ENCODE data around the gene RHOT2.
A peak's percentile ranks its signal among the peaks of the same experiment; 100 is the strongest.

The RHOT2 gene

DNA sequence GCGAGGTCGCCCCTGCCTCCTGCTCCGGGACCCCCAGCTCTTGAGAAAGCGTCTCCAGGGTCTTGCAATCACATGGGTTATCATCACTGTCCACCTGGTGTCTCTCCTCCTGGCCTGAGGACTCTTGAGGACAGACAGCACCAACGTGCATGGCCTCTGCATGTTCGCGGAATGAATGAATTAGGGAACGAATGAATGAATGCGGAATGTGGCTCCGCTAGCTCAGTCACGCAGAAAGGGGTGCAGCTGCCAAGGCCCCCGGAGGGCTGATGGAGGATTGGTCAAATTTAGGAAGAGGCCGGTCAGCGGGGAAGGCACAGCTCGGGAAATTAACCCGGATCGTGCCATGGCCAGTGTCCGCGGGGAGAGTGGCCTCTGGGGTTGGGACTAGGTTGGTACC lies 34.4 kb downstream of the RHOT2 start:
- DNase-seq = no peak

DNA sequence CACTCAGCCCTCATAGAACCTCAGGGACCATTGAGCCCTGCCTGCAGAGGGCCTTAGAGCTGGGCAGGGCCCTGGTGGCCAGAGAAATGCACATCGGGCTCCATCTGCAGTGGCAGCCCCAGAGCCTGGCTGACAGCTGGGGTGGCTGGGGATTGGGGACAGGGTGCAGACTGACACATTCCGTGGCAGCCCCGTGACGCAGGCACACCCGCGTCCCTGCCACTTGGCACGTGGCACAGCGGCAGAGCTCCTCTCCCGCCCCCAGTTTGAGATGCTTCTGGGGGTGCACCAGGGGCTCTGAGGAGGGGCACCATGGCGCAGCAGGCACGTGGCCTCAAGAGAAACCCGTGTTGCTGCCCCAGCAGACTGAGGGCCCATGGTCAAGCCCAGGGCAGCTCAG lies 35.5 kb downstream of the RHOT2 start:
- no peak for DNase-seq

DNA sequence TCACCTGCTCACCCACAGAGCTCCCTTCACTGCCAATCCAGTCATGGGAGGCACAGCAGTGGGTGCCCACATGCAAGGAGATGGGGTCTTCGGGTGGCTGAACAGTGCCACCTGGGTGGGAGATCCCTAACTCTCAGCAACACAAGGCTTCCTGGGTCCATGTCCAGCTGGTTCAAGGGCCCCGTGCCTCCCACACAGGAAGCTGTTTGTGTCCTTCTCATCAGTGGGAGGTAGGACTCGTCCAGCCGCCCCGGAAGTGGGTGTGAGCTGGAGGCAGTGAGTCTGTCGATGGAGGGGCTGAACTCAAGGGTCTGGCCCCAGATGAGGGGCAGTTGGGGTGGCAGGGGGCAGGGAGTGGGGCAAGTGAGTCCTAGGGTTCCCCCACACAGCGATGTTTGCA lies 36.1 kb downstream of the RHOT2 start:
- no peak for DNase-seq

DNA sequence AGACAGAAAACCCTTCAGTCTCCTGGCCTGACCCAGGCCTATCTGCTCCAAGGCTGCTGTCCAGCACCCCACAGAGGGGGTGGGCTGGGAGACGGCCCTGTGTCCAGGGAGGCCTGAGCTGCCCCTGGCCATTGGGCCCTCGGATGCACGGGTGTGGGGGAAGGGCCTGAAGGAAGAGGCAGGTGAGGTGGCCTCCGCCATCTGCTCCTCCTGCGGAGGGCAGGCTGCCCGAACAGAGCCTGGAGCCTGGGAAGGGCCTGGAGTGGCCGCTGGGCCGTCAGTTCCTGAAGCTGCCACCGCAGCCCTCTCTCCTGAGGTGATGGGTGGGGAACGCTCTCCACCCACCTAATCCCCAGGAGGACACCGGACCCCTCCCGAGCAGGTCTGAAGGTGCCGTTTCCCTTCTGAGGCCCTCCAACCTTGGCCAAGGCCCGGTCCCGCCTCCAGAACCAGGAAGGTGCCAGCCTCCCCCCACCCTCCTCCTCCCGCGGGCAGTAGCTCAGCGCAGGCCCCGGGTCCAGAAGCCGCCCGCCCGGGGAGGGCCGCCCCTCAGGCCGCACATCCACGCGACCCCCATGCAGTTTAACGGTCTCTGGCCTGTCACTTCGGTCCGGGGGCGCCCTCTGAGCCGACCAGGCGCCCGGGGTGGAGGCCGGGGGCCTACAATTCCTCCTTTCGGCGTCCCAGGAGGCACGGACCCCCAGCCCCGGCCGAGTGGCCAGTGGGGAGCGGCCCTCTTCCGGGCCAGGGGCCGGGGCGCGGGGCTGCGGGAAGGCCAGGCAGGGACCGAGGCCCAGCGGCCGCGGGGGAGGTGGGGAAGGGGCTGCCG lies 36.8 kb downstream of the RHOT2 start:
- no peak for DNase-seq

DNA sequence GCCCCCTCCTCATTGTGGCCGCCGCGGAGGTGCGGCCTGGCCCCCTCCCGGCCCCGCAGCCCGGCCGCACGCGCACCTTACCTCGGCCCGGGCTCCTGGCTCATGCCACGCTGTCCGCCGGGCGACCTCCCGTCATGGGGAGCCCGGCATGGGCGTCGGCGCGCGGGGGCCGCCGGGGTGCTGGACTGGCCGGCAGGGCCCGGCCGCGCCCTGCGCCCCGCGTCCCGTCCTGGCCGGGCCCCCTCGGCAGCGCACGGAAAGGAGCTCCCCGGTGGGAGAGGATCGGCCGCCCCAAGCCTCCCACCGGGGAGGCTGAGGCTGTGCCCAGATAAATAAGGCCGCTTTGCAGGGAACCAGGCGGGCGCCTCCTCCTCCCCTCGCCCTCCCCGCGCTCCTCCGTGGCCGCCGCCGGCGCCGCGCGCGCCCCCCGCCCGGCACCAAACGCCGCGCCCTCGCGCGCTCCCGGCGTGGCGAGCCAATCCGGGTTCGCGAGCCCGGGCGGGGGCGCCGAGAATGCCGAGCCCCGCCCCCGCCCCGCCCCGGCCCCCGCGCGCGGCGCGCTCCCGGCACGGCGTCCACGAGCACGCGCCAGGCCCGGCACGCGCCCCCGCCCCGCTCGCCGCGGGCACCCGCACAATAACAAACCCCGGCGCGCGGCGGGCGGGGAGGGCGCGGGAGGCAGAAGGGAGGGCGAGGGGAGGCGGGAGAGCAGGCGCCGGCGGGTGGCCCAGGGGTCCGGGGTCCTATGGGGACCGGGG lies 37.7 kb downstream of the RHOT2 start, which contains the start of gene FBXL16:
FBXL16 (minus strand) TSS at position 371 of the 758 bp plus-strand sequence. CDS start 8,396 bp downstream, outside the sequence.
- no peak for DNase-seq

DNA sequence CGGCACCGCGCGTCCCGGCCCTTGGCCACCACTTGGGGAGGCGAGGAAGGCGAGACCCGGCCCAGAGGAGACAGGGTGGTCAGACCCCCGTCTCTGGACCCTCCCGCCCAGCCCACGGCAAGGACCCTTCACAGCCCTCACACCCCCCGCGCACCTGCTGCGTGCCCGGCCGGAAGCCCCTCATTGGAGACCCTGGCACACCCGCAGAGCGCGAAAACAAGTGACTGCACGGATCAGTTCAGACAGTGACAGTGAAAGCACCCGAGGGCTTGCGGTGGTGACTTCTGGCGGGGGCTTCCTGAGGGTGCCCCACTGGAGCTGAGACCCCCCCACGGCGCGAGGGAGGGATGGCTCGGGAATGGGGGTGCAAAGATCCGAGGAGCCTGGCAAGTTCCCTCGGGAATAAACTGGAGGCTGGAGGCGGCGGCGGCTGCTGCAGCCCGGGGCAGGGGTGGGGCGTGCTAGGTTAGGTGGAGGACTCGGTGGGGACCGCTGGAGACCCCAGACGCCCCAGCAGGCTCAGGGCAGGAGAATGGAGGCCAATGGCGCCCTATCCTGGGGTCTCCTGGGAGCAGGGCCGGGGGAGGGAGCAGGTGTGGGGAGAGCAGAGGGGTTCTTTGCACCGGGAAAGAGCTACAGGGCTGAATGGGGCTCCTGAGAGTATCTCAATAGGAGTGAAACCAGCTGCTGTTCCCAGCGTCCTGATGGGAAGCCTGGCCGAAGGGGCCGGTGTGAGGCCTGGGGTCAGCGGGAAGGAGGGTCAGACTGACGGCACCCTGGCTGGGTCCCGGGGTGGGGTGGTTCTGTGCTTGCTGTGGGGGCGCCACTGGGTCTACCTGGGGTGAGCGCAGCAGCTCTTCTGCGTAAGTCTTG lies 38.5 kb downstream of the RHOT2 start:
- no peak for DNase-seq

DNA sequence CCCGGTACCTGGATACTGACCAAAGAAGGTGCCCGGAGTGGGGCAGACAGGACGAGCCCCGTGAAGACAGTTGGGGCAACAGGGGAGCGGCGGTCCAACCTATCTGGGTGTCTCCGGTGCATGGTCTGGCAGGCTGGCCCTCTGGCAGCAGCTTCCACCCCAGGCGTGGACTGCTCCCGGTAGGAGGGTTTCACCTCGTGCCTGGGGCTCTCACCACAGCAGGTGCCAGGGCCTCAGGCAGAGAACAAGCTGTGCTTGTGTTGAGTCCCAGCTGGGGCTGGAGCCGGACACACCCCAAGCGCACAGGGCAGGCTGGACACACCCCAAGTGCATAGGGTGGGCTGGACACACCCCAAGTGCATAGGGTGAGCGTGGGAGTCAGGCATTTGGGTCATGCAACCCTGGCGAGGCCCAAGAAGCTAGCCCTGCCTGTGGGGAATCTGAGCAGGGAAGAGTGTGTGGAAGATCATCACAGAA lies 39.2 kb downstream of the RHOT2 start:
- no peak for DNase-seq

DNA sequence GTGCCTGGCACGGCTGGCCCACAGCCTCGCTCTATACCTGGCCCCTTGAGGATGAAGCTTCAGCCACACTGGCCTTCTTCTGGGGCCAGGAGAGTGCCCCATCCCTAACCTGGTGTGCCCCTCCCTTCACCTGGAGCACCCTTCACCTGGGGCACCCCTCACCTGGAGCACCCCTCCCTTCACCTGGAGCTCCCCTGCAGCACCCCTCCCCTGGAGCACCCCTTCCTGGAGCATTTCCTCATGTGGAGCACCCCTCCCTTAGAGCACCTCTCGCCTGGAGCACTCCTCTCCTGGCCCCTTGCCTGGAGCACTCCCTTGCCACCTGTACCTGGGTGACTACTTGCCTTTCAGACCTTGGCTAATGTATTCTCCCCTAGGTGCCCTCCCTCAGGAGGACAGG lies 40.1 kb downstream of the RHOT2 start:
- no peak for DNase-seq

DNA sequence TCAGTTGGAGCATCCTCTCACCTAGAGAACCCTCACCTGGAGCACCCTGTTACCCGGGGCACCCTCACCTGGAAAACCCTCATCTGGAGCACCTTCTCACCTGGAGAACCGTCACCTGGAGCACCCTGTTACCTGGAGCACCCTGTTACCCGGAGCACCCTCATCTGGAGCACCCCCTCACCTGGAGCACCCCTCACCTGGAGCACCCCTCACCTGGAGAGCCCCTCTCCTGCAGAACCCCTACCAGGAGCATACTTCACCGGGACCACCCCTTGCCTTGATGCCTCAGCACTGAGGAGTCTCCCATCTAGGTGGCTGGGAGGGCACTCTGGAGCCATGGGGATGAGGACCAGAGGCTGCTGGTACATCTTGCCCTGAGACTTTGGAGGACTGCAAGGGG lies 41.0 kb downstream of the RHOT2 start:
- no peak for DNase-seq

DNA sequence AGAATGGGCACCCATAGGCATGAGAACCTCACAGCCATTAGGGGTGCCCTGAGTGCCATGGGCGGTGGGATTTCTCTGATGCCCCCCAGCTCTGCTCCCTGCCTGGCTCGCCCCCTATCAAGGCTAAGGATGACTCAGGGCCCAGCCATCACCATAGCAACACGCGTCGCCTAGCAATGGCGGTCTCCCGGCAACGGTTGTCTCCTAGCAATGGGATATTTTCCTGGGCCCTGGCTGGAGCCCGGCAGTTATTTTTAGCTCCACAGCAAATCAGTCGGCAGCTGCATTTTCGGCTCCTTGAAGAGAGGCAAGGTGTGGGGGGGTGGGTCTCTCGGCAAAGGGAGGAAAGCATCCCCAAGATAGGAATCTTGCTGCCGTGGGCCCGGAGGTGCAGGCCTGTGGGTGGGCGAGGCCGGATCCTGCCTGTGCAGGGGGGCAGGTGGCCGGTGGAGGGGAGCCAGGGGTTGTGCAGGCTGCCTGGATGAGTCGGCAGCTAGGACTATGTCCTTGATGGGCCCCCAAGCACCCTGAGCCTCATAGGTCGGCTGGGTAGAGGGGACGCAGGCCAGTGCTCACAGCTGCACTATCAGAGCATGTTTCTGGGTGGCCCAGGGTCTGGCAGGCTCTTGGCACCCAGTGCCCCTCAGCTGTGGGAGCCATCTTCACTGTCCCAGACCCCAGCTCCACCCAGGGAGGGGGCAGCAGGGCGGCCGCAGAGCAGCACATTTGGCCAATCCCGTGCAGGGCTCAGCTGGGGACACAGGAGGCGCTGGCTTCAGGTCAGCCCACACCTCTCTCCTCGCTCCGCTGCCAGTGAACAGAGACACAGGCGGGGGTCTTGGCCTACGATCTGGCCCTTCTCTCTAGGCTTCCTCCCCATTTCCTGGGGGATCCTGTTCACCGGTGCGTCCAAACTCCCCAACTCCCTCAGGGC lies 41.9 kb downstream of the RHOT2 start:
- peak in 1 of 2 donors; percentile 18 for DNase-seq

DNA sequence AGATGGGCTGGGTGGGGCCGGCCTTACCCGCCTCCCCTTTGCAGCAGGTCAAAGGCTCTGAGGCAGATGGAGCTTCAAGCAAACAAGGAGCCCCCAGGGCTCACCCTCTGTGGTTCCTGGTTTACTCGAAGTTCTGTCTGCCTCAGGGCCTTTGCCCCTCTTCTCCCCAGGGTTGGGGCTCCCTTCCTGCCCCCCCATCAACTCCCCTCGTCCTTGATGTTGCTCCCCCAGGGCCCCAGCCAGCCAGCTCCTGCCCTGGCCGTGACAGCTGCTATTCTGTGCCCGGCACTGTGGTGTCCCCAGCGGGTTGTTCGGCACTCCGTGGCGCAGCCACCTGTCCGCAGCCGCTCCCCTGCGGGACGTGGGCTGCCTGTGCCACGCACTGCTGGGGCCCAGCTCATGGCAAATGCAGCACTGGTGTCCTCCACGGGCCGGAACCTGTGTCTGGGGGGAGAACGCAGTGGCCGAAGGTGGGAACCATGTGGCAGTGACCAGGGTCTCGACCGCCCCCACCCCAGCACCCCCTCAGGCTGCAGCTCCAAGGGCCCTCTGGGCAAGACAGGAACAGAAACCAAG lies 42.7 kb downstream of the RHOT2 start:
- no peak for DNase-seq

DNA sequence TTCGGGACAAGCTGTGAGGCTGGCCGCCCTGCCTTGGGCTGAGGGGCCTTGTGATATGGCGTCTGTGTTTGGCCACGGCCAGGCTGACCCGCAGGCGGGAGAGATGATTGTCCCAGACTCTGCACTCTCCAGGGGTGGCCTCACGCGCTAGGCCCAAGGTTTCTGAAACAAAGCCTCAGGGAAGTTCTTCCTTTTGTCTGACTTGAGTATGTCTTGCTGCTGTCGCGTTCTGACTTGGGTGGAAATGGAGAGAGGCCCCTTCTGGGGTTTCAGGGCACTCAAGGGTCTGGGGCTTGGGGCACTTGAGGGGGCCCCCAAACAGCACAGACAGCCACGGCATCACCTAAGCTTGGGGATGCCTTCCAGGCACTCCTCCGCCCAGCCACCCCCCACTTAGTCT lies 43.2 kb downstream of the RHOT2 start:
- DNase-seq = no peak

DNA sequence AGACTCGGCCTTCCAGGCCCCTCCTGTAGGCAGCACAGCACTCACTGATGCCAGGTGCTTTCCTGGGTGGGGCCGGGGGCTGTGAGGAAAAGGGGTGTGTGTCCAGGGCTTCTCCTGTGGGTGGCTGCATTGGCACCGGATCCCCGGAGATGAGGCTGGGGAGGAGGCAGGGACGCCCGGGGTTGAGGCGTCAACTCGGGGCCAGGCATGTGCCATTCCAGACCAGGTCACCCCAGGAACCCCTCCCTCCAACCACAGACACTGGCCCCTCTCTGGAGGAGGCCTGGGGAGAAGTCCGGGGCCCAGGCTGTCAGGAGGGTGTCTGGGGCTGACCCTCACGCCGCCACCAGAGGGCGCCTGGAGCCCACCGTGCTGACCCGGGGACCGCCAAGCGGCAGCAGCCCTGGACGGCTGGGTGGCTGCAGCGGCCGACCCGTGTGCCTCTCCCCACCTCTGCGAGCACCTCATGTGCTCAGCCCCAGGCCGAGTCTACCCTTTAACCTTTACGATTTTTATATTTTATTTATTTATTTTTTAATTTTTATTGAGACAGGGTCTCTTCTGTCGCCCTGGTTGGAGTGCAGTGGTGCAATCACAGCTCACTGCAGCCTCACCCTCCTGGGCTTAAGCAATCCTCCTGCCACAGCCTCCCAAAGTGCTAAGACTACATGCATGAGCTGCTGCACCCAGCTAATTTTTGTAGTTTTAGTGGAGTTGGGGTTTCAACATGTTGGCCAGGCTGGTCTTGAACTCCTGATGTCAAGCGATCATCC lies 43.8 kb downstream of the RHOT2 start:
- DNase-seq = peak; percentile 41 to 84

DNA sequence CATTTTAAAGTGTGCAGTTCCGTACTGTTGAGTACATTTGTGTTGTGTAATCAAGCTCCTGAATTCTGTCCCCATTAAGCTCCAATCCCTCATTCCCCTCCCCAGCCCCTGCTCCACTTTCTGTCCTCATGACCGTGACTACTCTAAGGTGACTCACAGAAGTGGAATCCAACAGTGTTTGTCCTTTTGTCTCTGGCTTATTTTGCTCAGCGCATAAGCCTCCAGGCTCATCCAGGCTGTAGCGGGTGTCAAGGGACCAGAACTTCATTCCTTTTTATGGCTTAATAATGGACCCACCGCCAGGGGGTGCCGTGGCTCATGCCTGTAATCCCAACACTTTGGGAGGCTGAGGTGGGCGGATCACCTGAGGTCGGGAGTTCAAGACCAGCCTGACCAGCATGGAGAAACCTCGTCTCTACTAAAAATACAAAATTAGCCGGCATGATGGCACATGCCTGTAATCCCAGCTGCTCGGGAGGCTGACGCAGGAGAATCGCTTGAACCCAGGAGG lies 44.9 kb downstream of the RHOT2 start:
- peak; percentile 43 to 56 for DNase-seq

DNA sequence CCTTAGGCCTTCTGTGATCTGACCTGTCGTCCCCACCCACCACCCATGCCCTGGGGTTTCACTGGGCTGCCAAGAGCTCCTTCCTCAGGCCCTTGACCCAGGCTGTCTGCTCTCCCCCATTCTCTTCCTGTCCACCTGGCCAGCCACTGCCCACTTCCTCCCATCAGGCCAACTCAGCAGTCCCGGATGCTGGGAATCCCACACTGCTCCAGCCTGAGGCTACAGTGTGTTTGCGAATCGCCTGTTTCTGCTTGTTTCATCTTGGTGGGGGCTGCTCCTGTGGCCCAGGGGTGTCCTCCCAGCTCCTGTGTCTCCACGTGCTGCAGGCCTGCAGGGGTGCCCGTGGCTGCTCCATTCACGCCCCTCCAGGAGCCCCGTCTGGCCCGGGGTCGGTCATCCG lies 46.1 kb downstream of the RHOT2 start:
- DNase-seq = no peak

DNA sequence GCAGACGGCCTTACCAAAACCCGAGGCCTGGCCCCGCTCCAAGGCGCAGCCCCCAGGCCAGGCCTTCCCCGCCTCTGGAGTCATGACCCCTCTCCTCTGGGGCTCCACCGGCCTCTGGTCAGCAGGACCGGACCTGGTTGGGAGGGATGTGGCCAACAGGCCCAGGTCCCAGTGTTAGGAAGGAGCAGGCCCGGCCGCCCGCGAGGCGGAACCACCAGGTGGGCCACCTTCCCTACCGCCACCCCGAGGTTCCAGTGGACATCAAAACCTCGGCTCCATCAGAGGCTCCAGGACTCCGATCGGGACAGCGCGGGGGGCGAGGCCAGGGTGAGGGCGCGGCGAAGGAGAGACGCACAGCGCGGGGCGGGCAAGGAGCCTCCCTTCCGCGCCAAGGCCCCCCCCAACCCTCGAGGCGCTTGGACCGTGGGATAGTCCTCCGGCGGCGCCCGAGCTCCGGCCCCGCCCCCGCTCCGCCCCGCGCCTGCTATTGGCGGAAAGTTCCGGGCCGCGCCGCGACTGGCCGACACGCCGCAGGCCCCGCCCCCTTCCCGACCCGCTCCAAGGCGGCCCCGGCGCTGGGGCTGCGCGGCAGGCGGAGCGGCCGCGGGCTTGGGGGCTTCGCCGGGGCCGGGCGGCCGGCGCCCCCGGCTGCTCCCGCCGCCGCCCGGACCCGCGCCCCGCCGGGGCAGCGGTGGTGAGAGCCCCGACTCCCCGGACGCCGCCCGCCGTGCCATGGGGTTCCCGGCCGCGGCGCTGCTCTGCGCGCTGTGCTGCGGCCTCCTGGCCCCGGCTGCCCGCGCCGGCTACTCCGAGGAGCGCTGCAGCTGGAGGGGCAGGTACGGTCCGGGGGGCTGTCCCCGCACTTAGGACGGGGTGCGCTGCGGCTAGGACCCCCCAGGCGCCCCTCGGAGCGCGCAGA lies 46.9 kb downstream of the RHOT2 start, which contains the start of gene METRN:
METRN (plus strand) TSS at position 561 of the 919 bp plus-strand sequence; CDS start at position 733, 172 bp downstream.
- DNase-seq = peak; percentile 69 to 87

DNA sequence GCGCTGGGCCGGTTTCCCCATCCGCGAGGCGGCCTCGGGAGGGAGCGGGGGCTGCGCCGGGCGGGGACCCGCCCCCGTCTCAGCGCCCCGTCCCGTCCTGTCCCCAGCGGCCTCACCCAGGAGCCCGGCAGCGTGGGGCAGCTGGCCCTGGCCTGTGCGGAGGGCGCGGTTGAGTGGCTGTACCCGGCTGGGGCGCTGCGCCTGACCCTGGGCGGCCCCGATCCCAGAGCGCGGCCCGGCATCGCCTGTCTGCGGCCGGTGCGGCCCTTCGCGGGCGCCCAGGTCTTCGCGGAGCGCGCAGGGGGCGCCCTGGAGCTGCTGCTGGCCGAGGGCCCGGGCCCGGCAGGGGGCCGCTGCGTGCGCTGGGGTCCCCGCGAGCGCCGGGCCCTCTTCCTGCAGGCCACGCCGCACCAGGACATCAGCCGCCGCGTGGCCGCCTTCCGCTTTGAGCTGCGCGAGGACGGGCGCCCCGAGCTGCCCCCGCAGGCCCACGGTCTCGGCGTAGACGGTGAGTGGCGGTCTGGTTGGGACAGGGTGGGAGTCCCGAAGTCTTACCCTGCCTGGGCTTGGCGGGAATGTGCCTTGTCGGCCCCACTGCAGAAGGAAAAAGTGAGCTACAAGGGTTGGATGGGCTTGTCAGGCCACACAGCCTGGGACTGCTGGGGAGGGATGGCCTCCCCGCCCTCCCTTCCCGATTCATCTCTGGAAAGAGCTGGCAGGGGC lies 47.7 kb downstream of the RHOT2 start:
- no peak for DNase-seq

DNA sequence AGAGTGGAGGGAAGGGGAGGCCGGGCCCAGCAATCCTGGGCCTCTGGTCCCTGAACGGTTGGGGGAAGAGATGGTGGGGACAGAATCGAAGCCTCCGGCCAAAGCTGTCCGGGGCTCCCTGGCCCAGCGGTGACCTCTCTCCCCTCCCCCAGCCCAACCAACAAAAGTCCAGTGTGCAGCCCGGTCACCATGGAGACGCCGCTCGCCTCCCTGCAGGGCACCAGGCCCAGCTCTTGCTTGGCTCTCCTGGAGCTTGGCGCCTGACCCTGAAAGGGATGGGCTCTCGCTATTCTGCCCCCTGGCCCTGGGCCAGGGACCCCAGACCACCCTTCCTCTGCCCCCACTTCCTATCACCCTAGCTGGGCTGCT lies 48.3 kb downstream of the RHOT2 start:
- DNase-seq = no peak
